ENCODE measurements around the gene TBC1D19. TPM values are rescaled to one million over a fixed set of nuclear protein-coding genes. Genes with fewer than 3 reads are reported as not detected.

The TBC1D19 gene
- total and polyA plus RNA-seq, 2 of the 4 experiments (the other 2 are of a cell fraction), result 9.9 to 17.6 TPM

DNA sequence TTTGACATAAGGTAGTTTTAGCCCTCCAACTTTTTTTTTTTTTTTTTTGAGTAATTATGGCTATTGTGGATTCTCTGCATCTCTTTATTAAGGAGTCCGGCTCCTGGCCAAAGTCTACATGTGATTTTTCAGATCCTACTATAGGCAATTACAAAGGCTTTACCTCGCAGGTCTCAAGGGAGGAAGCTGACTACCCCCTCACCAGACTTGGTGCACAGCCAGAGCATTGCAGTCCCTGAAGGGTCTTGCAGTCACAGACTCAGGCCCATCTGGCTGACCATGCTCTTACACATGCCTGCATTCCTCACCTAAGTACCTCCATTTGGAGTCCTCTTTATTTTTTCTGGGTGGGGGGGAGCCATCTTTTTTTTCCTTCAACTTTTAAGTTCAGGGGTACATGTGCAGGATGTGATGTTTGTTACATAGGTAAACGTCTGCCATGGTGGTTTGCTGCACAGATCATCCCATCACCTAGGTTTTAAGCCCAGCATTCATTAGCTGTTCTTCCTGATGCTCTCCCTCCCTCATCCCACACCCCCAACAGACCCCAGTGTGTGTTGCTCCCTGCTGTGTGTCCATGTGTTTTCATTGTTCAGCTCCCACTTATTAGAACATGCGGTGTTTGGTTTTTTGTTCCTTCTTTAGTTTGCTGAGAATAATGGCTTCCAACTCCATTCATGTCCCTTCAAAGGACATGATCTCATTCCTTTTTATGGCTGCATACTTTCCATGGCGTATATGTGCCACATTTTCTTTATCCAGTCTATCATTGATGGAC lies 188.4 kb downstream of the TBC1D19 start:
- H4K8ac ChIP-seq (ENCODE audit: low read depth in 2 of 2, low read length in 2 of 2), result no peak overlapping the region
- ATAC-seq (ENCODE audit: low read depth), result no peak

More for the DNA sequence above, 188.4 kb downstream of the TBC1D19 start:
- H3K23ac ChIP-seq (ENCODE audit: low read depth, low read length), result no peak overlapping the region
- WGBS, 2 experiments (ENCODE audit: extremely low coverage in 2 of 2, insufficient read length in 1 of 2), result 100% methylated on average over 1 of the region's 5 CpGs; no CpG with 5 or more reads in 1 of the 2 experiments
- no peak overlapping the region for H2BK20ac ChIP-seq (ENCODE audit: low read depth, low read length)
- no peak overlapping the region for H2BK5ac ChIP-seq (ENCODE audit: low read depth, low read length, poor library complexity, severe bottlenecking)
- H3K9me1 ChIP-seq (ENCODE audit: insufficient read depth, low read length), result no peaks in the 10 kb centered on the region
- intact Hi-C loops (cut with micrococcal nuclease), result no loop called here
- no peak for TF ChIP-seq RCOR1 (IDR thresholded peaks at IDR 0.05; ENCODE audit: insufficient replicate concordance, low read length)
- TF ChIP-seq RAD21 (IDR thresholded peaks at IDR 0.05; ENCODE audit: low read length), result no peak
- no peak for TF ChIP-seq USF2 (IDR thresholded peaks at IDR 0.05; ENCODE audit: low read depth, low read length)
- TF ChIP-seq MAZ (IDR thresholded peaks at IDR 0.05; ENCODE audit: borderline replicate concordance, low read depth, low read length), result no peak
- no peak for TF ChIP-seq SMC3 (IDR thresholded peaks at IDR 0.05; ENCODE audit: low read depth, low read length)
- peaks cover 4% of the 10 kb centered on the region for H3K9me3 ChIP-seq (ENCODE audit: control insufficient read depth, insufficient read depth, low read length)
- POLR2A ChIA-PET (ENCODE audit: unreplicated experiment), result no interaction called here
- peaks cover 3% of the 10 kb centered on the region; the same call in 1 of the 2 replicates for H3K36me3 ChIP-seq (ENCODE audit: control insufficient read depth, insufficient read depth, low read length)
- no peak overlapping the region for H2BK120ac ChIP-seq (ENCODE audit: low read depth, low read length)
- BruUV-seq (replicated peaks), result no TSS peak
- no peaks in the 10 kb centered on the region for H3K4me1 ChIP-seq (ENCODE audit: control insufficient read depth, insufficient read depth, low read length)
- H3K27ac ChIP-seq (ENCODE audit: insufficient read depth, low read length), result no peak overlapping the region
- H3K18ac ChIP-seq (ENCODE audit: low read depth, low read length), result no peak overlapping the region
- no peak overlapping the region for H3K4me2 ChIP-seq (ENCODE audit: low read depth, low read length)
- in situ Hi-C loops (cut with MboI; ENCODE audit: low sequenced_read_pairs), result no loop called here
- no peaks in the 10 kb centered on the region for H3K79me1 ChIP-seq (ENCODE audit: low read depth in 1 of 2, low read length in 2 of 2)
- no peak overlapping the region for H3K4ac ChIP-seq (ENCODE audit: low read depth, low read length)
- CTCF ChIA-PET, result no interaction called here
- no peak overlapping the region for H4K5ac ChIP-seq (ENCODE audit: low read depth, low read length)
- H3K27me3 ChIP-seq (ENCODE audit: control insufficient read depth, insufficient read depth, low read length), result no peaks in the 10 kb centered on the region
- H3K9ac ChIP-seq (ENCODE audit: low read depth, low read length), result no peak overlapping the region
- no peaks in the 10 kb centered on the region for H4K20me1 ChIP-seq (ENCODE audit: insufficient read depth, low read length)
- no peak for DNase-seq
- no peak overlapping the region for H2AFZ ChIP-seq (replicated peaks; ENCODE audit: low read length, poor library complexity)
- no peak overlapping the region for H2AK9ac ChIP-seq (replicated peaks; ENCODE audit: low read depth, low read length, poor library complexity)
- no peak overlapping the region for H2BK15ac ChIP-seq (ENCODE audit: low read depth, low read length)
- no peak overlapping the region for H3K14ac ChIP-seq (replicated peaks; ENCODE audit: low read depth, low read length)
- H3K56ac ChIP-seq (ENCODE audit: extremely low read depth, insufficient read depth, low read length), result no peak overlapping the region
- no peak overlapping the region for H4K91ac ChIP-seq (ENCODE audit: insufficient read depth, low read depth, low read length)
- H3K4me3 ChIP-seq (ENCODE audit: insufficient read depth, low read depth, low read length), result no peak overlapping the region
- H2AK5ac ChIP-seq (ENCODE audit: low read depth, low read length), result no peak overlapping the region
- dilution Hi-C loops (cut with HindIII; ENCODE audit: low sequenced_read_pairs, unreplicated experiment), result no loop called here

All from IMR-90 (cell line).